DOHH2 (cell line): Measurements from ENCODE around the gene DBX1.

Source experiments
- H3F3A ChIP-seq: fragments of 200-600 bp; sonication (generic), shearing (Covaris generic); 2 replicates; pipeline ENCODE4 v1.6.0; 2016; ENCODE audit warnings: antibody characterized with exemption, mild to moderate bottlenecking; ENCODE audit not compliant: control insufficient read depth, insufficient read depth
- H3K27ac ChIP-seq: fragments of 200-600 bp; sonication (generic); 2 replicates; pipeline ENCODE4 v1.5.1; 2014; ENCODE audit warnings: low read depth, mild to moderate bottlenecking, low read length, moderate library complexity
- H3K27me3 ChIP-seq: fragments of 200-600 bp; sonication (generic); 2 replicates; pipeline ENCODE4 v1.6.1; 2014; ENCODE audit warnings: mild to moderate bottlenecking, low read length, mixed read lengths; ENCODE audit not compliant: control insufficient read depth
- H3K36me3 ChIP-seq: fragments of 200-600 bp; sonication (generic); 2 replicates; pipeline ENCODE4 v1.6.1; 2014; ENCODE audit warnings: mild to moderate bottlenecking, low read length, moderate library complexity, mixed read lengths; ENCODE audit not compliant: control insufficient read depth
- H3K4me1 ChIP-seq: fragments of 200-600 bp; sonication (generic); 2 replicates; pipeline ENCODE4 v1.6.1; 2014; ENCODE audit warnings: mild to moderate bottlenecking, low read length, mixed read lengths; ENCODE audit not compliant: control insufficient read depth
- H3K4me2 ChIP-seq: fragments of 200-600 bp; sonication (generic); 2 replicates; pipeline ENCODE4 v1.6.0; 2014; ENCODE audit warnings: mild to moderate bottlenecking, low read length, moderate library complexity
- H3K4me3 ChIP-seq: fragments of 200-600 bp; sonication (generic); 2 replicates; pipeline ENCODE4 v1.5.1; 2014; ENCODE audit warnings: mild to moderate bottlenecking, low read length, mixed read lengths
- H3K79me2 ChIP-seq: fragments of 200-600 bp; sonication (generic); 2 replicates; pipeline ENCODE4 v1.6.1; 2014; ENCODE audit warnings: mild to moderate bottlenecking, low read length, mixed read lengths; ENCODE audit not compliant: control insufficient read depth
- H3K9me2 ChIP-seq: fragments of 200-600 bp; sonication (generic); replicated peaks from 2 replicates; pipeline ENCODE4 v1.6.1; 2014; ENCODE audit warnings: mild to moderate bottlenecking, low read length, mixed read lengths; ENCODE audit not compliant: control insufficient read depth
- H3K9me3 ChIP-seq: fragments of 200-600 bp; sonication (generic); 2 replicates; pipeline ENCODE4 v1.6.1; 2014; ENCODE audit warnings: antibody characterized with exemption, low read length, mixed read lengths; ENCODE audit not compliant: control insufficient read depth, insufficient read depth
- H4K20me1 ChIP-seq: fragments of 200-600 bp; sonication (generic); 2 replicates; pipeline ENCODE4 v1.6.0; 2014; ENCODE audit warnings: low read depth, mild to moderate bottlenecking, antibody characterized with exemption, low read length, moderate library complexity; ENCODE audit not compliant: control insufficient read depth, insufficient read depth
- CTCF ChIP-seq: fragments of 200-600 bp; sonication (generic); IDR thresholded peaks from one replicate; pipeline ENCODE4 v1.5.1; 2014; ENCODE audit warnings: antibody characterized with exemption, mild to moderate bottlenecking, low read depth, low read length; ENCODE audit not compliant: poor library complexity, severe bottlenecking
- EZH2phosphoT487 ChIP-seq: fragments of 200-600 bp; sonication (generic); IDR thresholded peaks from 2 replicates; pipeline ENCODE4 v1.6.1; 2017; ENCODE audit warnings: borderline replicate concordance, mild to moderate bottlenecking, antibody characterized with exemption, low read length, moderate library complexity, mixed read lengths

DBX1 gene

GRCh38 chr11:20116825-20117224 is 43.5 kb downstream of the DBX1 start:
- H3K36me3 ChIP-seq = no peaks in the 10 kb centered on the region
- no peak overlapping the region for H3K4me2 ChIP-seq
- H3F3A ChIP-seq = no peaks in the 10 kb centered on the region
- no peaks in the 10 kb centered on the region for H3K79me2 ChIP-seq
- H3K27ac ChIP-seq = no peak overlapping the region
- no peaks in the 10 kb centered on the region for H3K9me2 ChIP-seq
- no peaks in the 10 kb centered on the region for H3K4me1 ChIP-seq
- H3K27me3 ChIP-seq = peaks cover 2% of the 10 kb centered on the region; the same call in 1 of the 2 replicates
- H3K4me3 ChIP-seq = no peak overlapping the region
- H4K20me1 ChIP-seq = no peaks in the 10 kb centered on the region
- no peaks in the 10 kb centered on the region for H3K9me3 ChIP-seq
- no peak for TF ChIP-seq CTCF
- no peak for TF ChIP-seq EZH2phosphoT487

GRCh38 chr11:20114588-20114987 is 45.7 kb downstream of the DBX1 start:
- H3K4me3 ChIP-seq = no peak overlapping the region
- TF ChIP-seq EZH2phosphoT487 (no peak), CTCF (no peak)
- no peaks in the 10 kb centered on the region for H3K9me2 ChIP-seq
- H3F3A ChIP-seq = no peaks in the 10 kb centered on the region
- H4K20me1 ChIP-seq = no peaks in the 10 kb centered on the region
- H3K27me3 ChIP-seq = no peaks in the 10 kb centered on the region
- no peaks in the 10 kb centered on the region for H3K9me3 ChIP-seq
- no peaks in the 10 kb centered on the region for H3K79me2 ChIP-seq
- no peak overlapping the region for H3K27ac ChIP-seq
- no peaks in the 10 kb centered on the region for H3K36me3 ChIP-seq
- no peak overlapping the region for H3K4me2 ChIP-seq
- H3K4me1 ChIP-seq = no peaks in the 10 kb centered on the region

GRCh38 chr11:20113149-20113438 is 47.2 kb downstream of the DBX1 start:
- Histone ChIP-seq H3K4me2 (no peak overlapping the region), H4K20me1 (no peaks in the 10 kb centered on the region), H3K4me1 (no peaks in the 10 kb centered on the region), H3K9me2 (no peaks in the 10 kb centered on the region), H3K27ac (no peak overlapping the region), H3K9me3 (no peaks in the 10 kb centered on the region), H3K79me2 (no peaks in the 10 kb centered on the region), H3K4me3 (no peak overlapping the region), H3K36me3 (no peaks in the 10 kb centered on the region), H3K27me3 (no peaks in the 10 kb centered on the region), H3F3A (no peaks in the 10 kb centered on the region)
- TF ChIP-seq EZH2phosphoT487 (no peak), CTCF (no peak)
